Hepatocyte (in vitro differentiated cells): ENCODE data around the gene RDM1. TPM values are rescaled to one million over a fixed set of nuclear protein-coding genes. Genes with fewer than 3 reads are reported as not detected.

ENCODE experiments used
- DNase-seq: peaks from one replicate; pipeline ENCODE4 v3.0.0-alpha.2; 2016; ENCODE audit warnings: low spot score
- H2AFZ ChIP-seq: fragments of 200-600 bp; sonication (generic); 2 replicates; pipeline ENCODE4 v1.6.0; 2016; ENCODE audit warnings: antibody characterized with exemption, mild to moderate bottlenecking
- H3K27ac ChIP-seq: fragments of 200-600 bp; sonication (generic); 2 replicates; pipeline ENCODE4 v1.5.1; 2016; ENCODE audit warnings: mild to moderate bottlenecking
- H3K27me3 ChIP-seq: fragments of 200-600 bp; sonication (generic); 2 replicates; pipeline ENCODE4 v1.6.1; 2016
- H3K36me3 ChIP-seq: fragments of 200-600 bp; sonication (generic); replicated peaks from 2 replicates; pipeline ENCODE4 v1.5.1; 2016; ENCODE audit warnings: low read depth; ENCODE audit not compliant: insufficient read depth
- H3K4me1 ChIP-seq: fragments of 200-600 bp; sonication (generic); 2 replicates; pipeline ENCODE4 v1.5.1; 2016; ENCODE audit warnings: mild to moderate bottlenecking, moderate library complexity; ENCODE audit not compliant: insufficient read depth
- H3K4me2 ChIP-seq: fragments of 200-600 bp; sonication (generic); 2 replicates; pipeline ENCODE4 v1.6.0; 2016
- H3K4me3 ChIP-seq: fragments of 200-600 bp; sonication (generic); 2 replicates; pipeline ENCODE4 v1.5.1; 2016; ENCODE audit warnings: mild to moderate bottlenecking
- H3K79me2 ChIP-seq: fragments of 200-600 bp; sonication (generic); 2 replicates; pipeline ENCODE4 v1.6.0; 2017; ENCODE audit warnings: mild to moderate bottlenecking
- H3K9me2 ChIP-seq: fragments of 200-600 bp; sonication (generic); replicated peaks from 2 replicates; pipeline ENCODE4 v1.6.0; 2017; ENCODE audit warnings: mild to moderate bottlenecking; ENCODE audit not compliant: insufficient read depth
- H3K9me3 ChIP-seq: fragments of 200-600 bp; sonication (generic); 2 replicates; pipeline ENCODE4 v1.5.1; 2016; ENCODE audit warnings: low read depth, mild to moderate bottlenecking
- H4K20me1 ChIP-seq: fragments of 200-600 bp; sonication (generic); 2 replicates; pipeline ENCODE4 v1.6.0; 2016; ENCODE audit warnings: mild to moderate bottlenecking; ENCODE audit not compliant: insufficient read depth, poor library complexity, severe bottlenecking
- CTCF ChIP-seq: fragments of 200-600 bp; sonication (generic); IDR thresholded peaks from 2 replicates; pipeline ENCODE4 v1.5.1; 2016; ENCODE audit warnings: antibody characterized with exemption, mild to moderate bottlenecking; ENCODE audit not compliant: poor library complexity
- EZH2 ChIP-seq: fragments of 200-600 bp; sonication (generic); IDR thresholded peaks from 2 replicates; pipeline ENCODE4 v1.6.1; 2016; ENCODE audit warnings: antibody characterized with exemption, mild to moderate bottlenecking, borderline replicate concordance
- EZH2phosphoT487 ChIP-seq: fragments of 200-600 bp; sonication (generic); IDR thresholded peaks from one replicate; pipeline ENCODE4 v1.6.1; 2018; ENCODE audit warnings: antibody characterized with exemption, mild to moderate bottlenecking, low read depth, moderate library complexity; ENCODE audit not compliant: unreplicated experiment, severe bottlenecking
- WGBS: methylation state at CpG from one replicate; pipeline ENCODE4 v1.1.6; 2016; ENCODE audit warnings: low lambda C conversion rate; ENCODE audit errors: missing lambda C conversion rate; 5-methylcytosine and 5-hydroxymethylcytosine counted together
- polyA plus RNA-seq: library from polyadenylated mRNA; unstranded; fragments of >200 nt; fragmentation: Nextera tagmentation; extraction: Ambion mirVana; gene quantifications from 2 replicates; pipeline ENCODE4 v1.2.1, GENCODE V29; 2016
- total RNA-seq: library from RNA; depleted of rRNA; stranded (reverse); fragments of >200 nt; gene quantifications from 2 replicates; pipeline ENCODE4 v1.2.3, GENCODE V29; 2014

The RDM1 gene
- total and polyA plus RNA-seq, 2 experiments from 2014 or later = 0.87 TPM; not detected in 1

- 97% methylated on average over 6 of the region's 6 CpGs for WGBS
Observed at GRCh38 chr17:35923609-35924114, 6.9 kb downstream of the RDM1 start.

GRCh38 chr17:35920229-35920628 lies 10.3 kb downstream of the RDM1 start:
- WGBS = 94% methylated on average over 1 of the region's 1 CpG
- H4K20me1 ChIP-seq = no peaks in the 10 kb centered on the region
- H3K27me3 ChIP-seq = no peaks in the 10 kb centered on the region
- H3K4me3 ChIP-seq = no peak overlapping the region
- no peak overlapping the region for H3K27ac ChIP-seq
- H2AFZ ChIP-seq = no peak overlapping the region
- H3K9me2 ChIP-seq = no peaks in the 10 kb centered on the region
- H3K36me3 ChIP-seq = no peaks in the 10 kb centered on the region
- no peaks in the 10 kb centered on the region for H3K4me1 ChIP-seq
- H3K4me2 ChIP-seq = no peak overlapping the region
- H3K79me2 ChIP-seq = no peaks in the 10 kb centered on the region
- H3K9me3 ChIP-seq = no peaks in the 10 kb centered on the region
- no peak for DNase-seq
- TF ChIP-seq EZH2phosphoT487 = no peak
- no peak for TF ChIP-seq EZH2
- TF ChIP-seq CTCF = no peak

More at GRCh38 chr17:35923609-35924114, 6.9 kb downstream of the RDM1 start:
- TF ChIP-seq CTCF (no peak), EZH2 (no peak), EZH2phosphoT487 (no peak)
- Histone ChIP-seq H3K4me3 (no peak overlapping the region), H3K36me3 (no peaks in the 10 kb centered on the region), H3K4me2 (no peak overlapping the region), H3K27me3 (no peaks in the 10 kb centered on the region), H4K20me1 (no peaks in the 10 kb centered on the region), H3K79me2 (no peaks in the 10 kb centered on the region), H2AFZ (no peak overlapping the region), H3K9me3 (no peaks in the 10 kb centered on the region), H3K4me1 (no peaks in the 10 kb centered on the region), H3K27ac (no peak overlapping the region), H3K9me2 (no peaks in the 10 kb centered on the region)
- DNase-seq = no peak

GRCh38 chr17:35918665-35919064 lies 11.9 kb downstream of the RDM1 start:
- DNase-seq = no peak
- H3K79me2 ChIP-seq = no peaks in the 10 kb centered on the region
- H4K20me1 ChIP-seq = no peaks in the 10 kb centered on the region
- WGBS = 88% methylated on average over 3 of the region's 3 CpGs
- no peak for TF ChIP-seq EZH2
- TF ChIP-seq EZH2phosphoT487 = no peak
- TF ChIP-seq CTCF = no peak
- H3K4me1 ChIP-seq = no peaks in the 10 kb centered on the region
- no peaks in the 10 kb centered on the region for H3K9me3 ChIP-seq
- no peaks in the 10 kb centered on the region for H3K36me3 ChIP-seq
- H2AFZ ChIP-seq = no peak overlapping the region
- no peak overlapping the region for H3K27ac ChIP-seq
- H3K4me2 ChIP-seq = no peak overlapping the region
- H3K27me3 ChIP-seq = no peaks in the 10 kb centered on the region
- no peak overlapping the region for H3K4me3 ChIP-seq
- no peaks in the 10 kb centered on the region for H3K9me2 ChIP-seq
